Smooth muscle cell (in vitro differentiated cells): Measurements from ENCODE around the gene PLK5. TPM values are rescaled to one million over a fixed set of nuclear protein-coding genes. Genes with fewer than 3 reads are reported as not detected.

ENCODE experiments used
- DNase-seq: peaks from one replicate; lab custom pipeline; 2025; ENCODE audit not compliant: unreplicated experiment; lab: John Stamatoyannopoulos, UW
- H2AFZ ChIP-seq: fragments of 200-600 bp; sonication (generic); 2 replicates; pipeline ENCODE4 v1.6.0; 2016; ENCODE audit warnings: antibody characterized with exemption, low read depth, mild to moderate bottlenecking
- H3F3A ChIP-seq: fragments of 200-600 bp; sonication (generic); 2 replicates; pipeline ENCODE4 v1.6.0; 2017; ENCODE audit warnings: antibody characterized with exemption, low read depth
- H3K27ac ChIP-seq: fragments of 200-600 bp; sonication (generic); 2 replicates; pipeline ENCODE4 v1.5.1; 2016; ENCODE audit warnings: low read depth, mild to moderate bottlenecking
- H3K27me3 ChIP-seq: fragments of 200-600 bp; sonication (generic); 2 replicates; pipeline ENCODE4 v1.6.1; 2016; ENCODE audit warnings: low read depth, mild to moderate bottlenecking
- H3K36me3 ChIP-seq: fragments of 200-600 bp; sonication (generic); 2 replicates; pipeline ENCODE4 v1.5.1; 2016; ENCODE audit warnings: low read depth
- H3K4me1 ChIP-seq: fragments of 200-600 bp; sonication (generic); 2 replicates; pipeline ENCODE4 v1.5.1; 2016; ENCODE audit warnings: low read depth
- H3K4me2 ChIP-seq: fragments of 200-600 bp; sonication (generic); 2 replicates; pipeline ENCODE4 v1.6.0; 2016; ENCODE audit warnings: mild to moderate bottlenecking
- H3K4me3 ChIP-seq: fragments of 200-600 bp; sonication (generic); 2 replicates; pipeline ENCODE4 v1.5.1; 2016; ENCODE audit warnings: mild to moderate bottlenecking
- H3K79me2 ChIP-seq: fragments of 200-600 bp; sonication (generic); 2 replicates; pipeline ENCODE4 v1.6.0; 2016; ENCODE audit warnings: low read depth, mild to moderate bottlenecking
- H3K9ac ChIP-seq: fragments of 200-600 bp; sonication (generic); 2 replicates; pipeline ENCODE4 v1.6.0; 2016; ENCODE audit warnings: low read depth
- H3K9me3 ChIP-seq: fragments of 200-600 bp; sonication (generic); replicated peaks from 2 replicates; pipeline ENCODE4 v1.5.1; 2016; ENCODE audit warnings: low read depth
- H4K20me1 ChIP-seq: fragments of 200-600 bp; sonication (generic); 2 replicates; pipeline ENCODE4 v1.6.0; 2016; ENCODE audit warnings: low read depth
- CTCF ChIP-seq: fragments of 200-600 bp; sonication (generic); IDR thresholded peaks from 2 replicates; pipeline ENCODE4 v1.5.1; 2017; ENCODE audit warnings: borderline replicate concordance, mild to moderate bottlenecking, antibody characterized with exemption; ENCODE audit not compliant: insufficient read depth, poor library complexity, severe bottlenecking
- whole genome bisulfite sequencing: methylation state at CpG from one replicate; pipeline ENCODE4 v1.1.7; 2016; ENCODE audit warnings: low lambda C conversion rate; 5-methylcytosine and 5-hydroxymethylcytosine counted together
- polyA plus RNA-seq: library from polyadenylated mRNA; unstranded; fragments of >200 nt; fragmentation: Nextera tagmentation; extraction: Ambion mirVana; gene quantifications from 2 replicates; pipeline ENCODE4 v1.2.1, GENCODE V29; 2016
- total RNA-seq: library from RNA; depleted of rRNA; stranded (reverse); fragments of >200 nt; gene quantifications from 2 replicates; pipeline ENCODE4 v1.2.3, GENCODE V29; 2014

The PLK5 gene
- total and polyA plus RNA-seq, 2 experiments from 2014 or later, result not detected

- no peaks in the 10 kb centered on the region for H3K9me3 ChIP-seq
- no peak overlapping the region for H3K9ac ChIP-seq
- H3K27ac ChIP-seq, result no peak overlapping the region
- H3K4me1 ChIP-seq, result no peaks in the 10 kb centered on the region
- TF ChIP-seq CTCF, result no peak
- H3K36me3 ChIP-seq, result peaks cover 3% of the 10 kb centered on the region
- WGBS, result 98% methylated on average over 20 of the region's 20 CpGs
- H2AFZ ChIP-seq, result no peak overlapping the region
- no peaks in the 10 kb centered on the region for H3F3A ChIP-seq
- H3K79me2 ChIP-seq, result peaks cover 7% of the 10 kb centered on the region
- H3K27me3 ChIP-seq, result no peaks in the 10 kb centered on the region
- no peak overlapping the region for H3K4me2 ChIP-seq
- no peak for DNase-seq
- no peak overlapping the region for H3K4me3 ChIP-seq
- H4K20me1 ChIP-seq, result peaks cover 35% of the 10 kb centered on the region
These were observed 56.5 kb downstream of the PLK5 start for GRCh38 chr19:1580382-1580781.

GRCh38 chr19:1580957-1581356, 57.1 kb downstream of the PLK5 start:
- H3K9ac ChIP-seq, result no peak overlapping the region
- H2AFZ ChIP-seq, result no peak overlapping the region
- H4K20me1 ChIP-seq, result peaks cover 40% of the 10 kb centered on the region
- TF ChIP-seq CTCF, result no peak
- no peaks in the 10 kb centered on the region for H3K9me3 ChIP-seq
- no peaks in the 10 kb centered on the region for H3F3A ChIP-seq
- no peak for DNase-seq
- no peaks in the 10 kb centered on the region for H3K4me1 ChIP-seq
- H3K27me3 ChIP-seq, result no peaks in the 10 kb centered on the region
- no peak overlapping the region for H3K27ac ChIP-seq
- no peak overlapping the region for H3K4me2 ChIP-seq
- H3K4me3 ChIP-seq, result no peak overlapping the region
- peaks cover 13% of the 10 kb centered on the region for H3K79me2 ChIP-seq
- H3K36me3 ChIP-seq, result peaks cover 3% of the 10 kb centered on the region
- 98% methylated on average over 22 of the region's 22 CpGs for WGBS

DNA sequence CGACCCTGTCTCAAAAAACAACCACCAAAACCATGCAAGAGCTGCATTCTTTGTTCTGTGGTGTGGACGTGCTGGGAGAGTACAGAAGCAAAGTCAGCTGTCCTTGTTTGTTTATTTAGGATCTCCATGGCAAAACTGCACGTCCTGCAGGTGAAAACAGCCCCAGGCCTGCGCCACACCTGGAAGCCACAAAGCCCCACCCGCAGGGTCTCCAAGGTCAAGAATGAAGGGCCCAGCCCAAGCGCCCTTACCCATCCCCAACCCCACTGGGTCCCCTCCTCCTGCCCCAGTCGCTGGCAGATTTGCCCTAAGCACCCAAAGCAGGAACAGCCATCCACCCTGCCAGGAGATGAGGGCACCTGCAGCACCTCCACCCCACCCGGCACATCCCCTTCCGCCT, 58.3 kb downstream of the PLK5 start:
- Histone ChIP-seq H3K27ac (no peak overlapping the region), H3K4me3 (no peak overlapping the region), H3K36me3 (peaks cover 3% of the 10 kb centered on the region), H3K9me3 (no peaks in the 10 kb centered on the region), H3K9ac (no peak overlapping the region), H3K4me2 (no peak overlapping the region), H3K79me2 (peaks cover 25% of the 10 kb centered on the region), H3K27me3 (no peaks in the 10 kb centered on the region), H4K20me1 (peaks cover 47% of the 10 kb centered on the region), H3K4me1 (no peaks in the 10 kb centered on the region), H3F3A (no peaks in the 10 kb centered on the region), H2AFZ (no peak overlapping the region)
- DNase-seq, result no peak
- WGBS, result 95% methylated on average over 9 of the region's 9 CpGs
- no peak for TF ChIP-seq CTCF

DNA sequence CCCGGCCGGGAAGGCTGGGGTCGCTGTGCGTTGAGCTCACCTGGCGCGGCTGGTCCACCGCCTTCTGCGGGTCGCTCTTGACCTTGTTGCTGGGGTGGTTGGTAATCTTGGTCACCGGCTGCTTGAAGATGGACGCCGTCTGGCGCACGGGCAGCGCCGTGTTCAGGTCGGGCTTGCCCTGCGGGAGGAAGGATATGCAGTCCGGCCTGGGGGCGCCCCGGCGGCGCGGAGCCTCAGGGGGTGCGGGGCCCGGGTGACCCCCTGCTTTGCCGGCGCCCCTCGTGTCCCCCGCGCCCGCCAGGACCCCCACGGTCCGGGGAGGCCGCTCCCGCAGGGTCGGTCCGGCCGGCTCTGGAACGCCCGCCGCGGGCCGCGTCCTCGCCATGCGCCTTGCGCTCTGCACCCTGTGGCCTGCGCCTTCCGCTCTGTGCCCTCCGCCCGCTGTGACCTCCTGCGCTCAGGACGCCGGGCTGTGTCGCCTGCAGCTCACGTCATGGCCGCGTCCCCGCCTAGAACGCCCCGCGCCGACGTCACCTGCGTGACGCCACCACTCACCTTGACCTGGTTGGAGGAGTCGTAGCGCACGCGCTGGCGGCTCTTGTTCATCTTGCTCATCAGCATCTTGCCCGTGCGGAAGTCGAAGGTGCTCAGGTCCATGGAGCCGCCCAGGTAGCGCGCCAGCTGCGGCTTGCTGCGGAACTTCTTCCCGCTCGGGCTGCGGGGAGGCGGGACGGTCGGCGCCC, 60.8 kb downstream of the PLK5 start:
- H3K27me3 ChIP-seq, result no peaks in the 10 kb centered on the region
- no peak overlapping the region for H3K4me2 ChIP-seq
- peaks cover 50% of the 10 kb centered on the region for H3K79me2 ChIP-seq
- no peak overlapping the region for H3K9ac ChIP-seq
- WGBS, result 99% methylated on average over 57 of the region's 87 CpGs
- H3K4me3 ChIP-seq, result no peak overlapping the region
- H3F3A ChIP-seq, result no peaks in the 10 kb centered on the region
- TF ChIP-seq CTCF, result no peak
- H2AFZ ChIP-seq, result no peak overlapping the region
- no peak overlapping the region for H3K27ac ChIP-seq
- no peaks in the 10 kb centered on the region for H3K4me1 ChIP-seq
- DNase-seq, result no peak
- H3K36me3 ChIP-seq, result peaks cover 3% of the 10 kb centered on the region
- no peaks in the 10 kb centered on the region for H3K9me3 ChIP-seq
- H4K20me1 ChIP-seq, result peaks cover 70% of the 10 kb centered on the region
